LNCaP clone FGC (cell line): ENCODE results near the gene OR10G7.

Source experiments
- DNase-seq: peaks from one replicate; pipeline ENCODE4 v3.0.0-alpha.2; 2011; ENCODE audit warnings: low read depth
- H3K4me3 ChIP-seq: 2 replicates; pipeline ENCODE4 v1.5.1; 2011; ENCODE audit warnings: mild to moderate bottlenecking, low read depth, low read length, control low read depth
- CTCF ChIP-seq: IDR thresholded peaks from 2 replicates; pipeline ENCODE4 v1.5.1; 2012; ENCODE audit warnings: mild to moderate bottlenecking; ENCODE audit not compliant: control insufficient read depth, insufficient read depth; ENCODE audit errors: extremely low read depth

The OR10G7 gene

GRCh38 chr11:124079631-124080326 lies 38.7 kb upstream of the OR10G7 start:
- DNase-seq: peak; percentile 18

GRCh38 chr11:124078591-124078990 lies 37.5 kb upstream of the OR10G7 start:
- no peak for DNase-seq
- no peak for TF ChIP-seq CTCF
- no peak overlapping the region for H3K4me3 ChIP-seq

More at GRCh38 chr11:124079631-124080326, 38.7 kb upstream of the OR10G7 start:
- no peak overlapping the region for H3K4me3 ChIP-seq
- no peak for TF ChIP-seq CTCF

- no peak overlapping the region for H3K4me3 ChIP-seq
- no peak for TF ChIP-seq CTCF
- DNase-seq: no peak
These were observed 36.1 kb upstream of the OR10G7 start for GRCh38 chr11:124077266-124077665.

- DNase-seq: no peak
- no peak for TF ChIP-seq CTCF
- no peak overlapping the region for H3K4me3 ChIP-seq
These were observed 34.9 kb upstream of the OR10G7 start for GRCh38 chr11:124075841-124076651.

- H3K4me3 ChIP-seq: no peak overlapping the region
- DNase-seq: no peak
- no peak for TF ChIP-seq CTCF
These were observed 34.3 kb upstream of the OR10G7 start for GRCh38 chr11:124075492-124075840.

- DNase-seq: no peak
- H3K4me3 ChIP-seq: no peak overlapping the region
- TF ChIP-seq CTCF: no peak
These were observed 33.4 kb upstream of the OR10G7 start for GRCh38 chr11:124074554-124074953.
